HL-60 (cell line): ENCODE measurements around the gene CDT1.

ENCODE experiments used
- DNase-seq, 2 experiments: peaks; one replicate each; pipeline ENCODE4 v3.0.0-alpha.2; 2010 to 2020; ENCODE audit warnings: low read depth in 1 of 2, low spot score in 1 of 2
- H3K27ac ChIP-seq: fragments of 250-450 bp; sonication (Bioruptor Pico); replicated peaks from 2 replicates; pipeline ENCODE4 v1.5.1; 2020; ENCODE audit warnings: mild to moderate bottlenecking, moderate library complexity
- H3K27me3 ChIP-seq: fragments of 250-450 bp; sonication (Bioruptor Pico); 2 replicates; pipeline ENCODE4 v1.5.1; 2021; ENCODE audit warnings: mild to moderate bottlenecking, moderate library complexity; ENCODE audit not compliant: insufficient read depth, poor library complexity, severe bottlenecking
- H3K4me3 ChIP-seq: replicated peaks from 2 replicates; pipeline ENCODE4 v1.5.1; 2011; ENCODE audit warnings: mild to moderate bottlenecking, control low read depth, low read length; ENCODE audit not compliant: insufficient read depth
- CTCF ChIP-seq: IDR thresholded peaks from one replicate; pipeline ENCODE4 v1.5.1; 2011; ENCODE audit warnings: low read length, control low read depth, inconsistent platforms; ENCODE audit not compliant: insufficient read depth
- GABPA ChIP-seq: IDR thresholded peaks from 2 replicates; pipeline ENCODE4 v1.6.1; 2012; ENCODE audit warnings: low read depth
- POLR2AphosphoS5 ChIP-seq: IDR thresholded peaks from 2 replicates; pipeline ENCODE4 v1.6.1; 2012; ENCODE audit warnings: low read depth
- REST ChIP-seq: IDR thresholded peaks from 2 replicates; pipeline ENCODE4 v1.6.1; 2012; ENCODE audit warnings: low read depth; ENCODE audit not compliant: insufficient replicate concordance
- SPI1 ChIP-seq: IDR thresholded peaks from 2 replicates; pipeline ENCODE4 v1.6.1; 2012; ENCODE audit warnings: low read depth, mild to moderate bottlenecking, borderline replicate concordance

The CDT1 gene

GRCh38 chr16:88842806-88843205 is 39.2 kb downstream of the CDT1 start:
- Histone ChIP-seq H3K27me3 (no peaks in the 10 kb centered on the region), H3K4me3 (no peak overlapping the region), H3K27ac (no peak overlapping the region)
- no peak for DNase-seq
- TF ChIP-seq SPI1 (no peak), GABPA (no peak), REST (no peak), POLR2AphosphoS5 (no peak), CTCF (no peak)

- TF ChIP-seq CTCF (no peak), GABPA (no peak), POLR2AphosphoS5 (no peak), REST (no peak), SPI1 (no peak)
- no peak for DNase-seq
- H3K27ac ChIP-seq: no peak overlapping the region
- no peaks in the 10 kb centered on the region for H3K27me3 ChIP-seq
- no peak overlapping the region for H3K4me3 ChIP-seq
These were observed 39.7 kb downstream of the CDT1 start for GRCh38 chr16:88843256-88843655.

GRCh38 chr16:88844419-88845036 is 40.9 kb downstream of the CDT1 start:
- Histone ChIP-seq H3K27ac (no peak overlapping the region), H3K27me3 (no peaks in the 10 kb centered on the region), H3K4me3 (no peak overlapping the region)
- no peak for DNase-seq
- no peak for TF ChIP-seq GABPA
- no peak for TF ChIP-seq SPI1
- TF ChIP-seq CTCF: no peak
- TF ChIP-seq REST: no peak
- TF ChIP-seq POLR2AphosphoS5: no peak
